Measurements from ENCODE around the gene RNF149. TPM values are rescaled to one million over a fixed set of nuclear protein-coding genes. Genes with fewer than 3 reads are reported as not detected.

RNF149 gene
- total RNA-seq, 1 donor from 2014 or later = 32.0 TPM

DNA sequence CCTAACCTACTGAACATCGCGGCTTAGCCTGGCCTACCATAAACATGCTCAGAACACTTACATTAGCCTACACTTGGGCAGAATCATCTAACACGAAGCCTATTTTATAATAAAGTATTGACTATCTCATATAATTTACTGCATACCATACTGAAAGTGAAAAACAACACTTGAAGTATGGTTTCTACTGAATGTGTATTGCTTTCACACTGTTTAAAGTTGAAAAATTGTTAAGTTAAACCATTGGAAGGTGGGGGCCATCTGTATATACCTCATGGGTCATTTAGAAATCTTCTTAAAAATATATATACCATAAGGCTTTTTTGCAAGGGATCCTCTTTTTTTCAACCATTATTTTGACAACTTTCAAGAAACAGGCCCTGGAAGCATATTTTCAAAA is 16.5 kb downstream of the RNF149 start:
- H3K4me1 Mint-ChIP-seq (ENCODE audit: unreplicated experiment) = no peaks in the 10 kb centered on the region
- no peak overlapping the region for H3K27ac Mint-ChIP-seq (ENCODE audit: unreplicated experiment)
- no peaks in the 10 kb centered on the region for H3K27me3 Mint-ChIP-seq (ENCODE audit: unreplicated experiment)
- H3K9me3 Mint-ChIP-seq (ENCODE audit: unreplicated experiment) = no peaks in the 10 kb centered on the region
- no peak overlapping the region for H3K4me3 Mint-ChIP-seq (ENCODE audit: unreplicated experiment)
- no peak for DNase-seq (ENCODE audit: low spot score)
- H3K36me3 Mint-ChIP-seq (ENCODE audit: low read depth, unreplicated experiment) = no peaks in the 10 kb centered on the region
- no peak for TF ChIP-seq CTCF (IDR thresholded peaks at IDR 0.05; ENCODE audit: unreplicated experiment)

- H3K27me3 Mint-ChIP-seq (ENCODE audit: unreplicated experiment) = no peaks in the 10 kb centered on the region
- no peak for TF ChIP-seq CTCF (IDR thresholded peaks at IDR 0.05; ENCODE audit: unreplicated experiment)
- H3K4me1 Mint-ChIP-seq (ENCODE audit: unreplicated experiment) = no peaks in the 10 kb centered on the region
- no peak overlapping the region for H3K4me3 Mint-ChIP-seq (ENCODE audit: unreplicated experiment)
- no peak for DNase-seq (ENCODE audit: low spot score)
- H3K27ac Mint-ChIP-seq (ENCODE audit: unreplicated experiment) = no peak overlapping the region
- H3K9me3 Mint-ChIP-seq (ENCODE audit: unreplicated experiment) = no peaks in the 10 kb centered on the region
- H3K36me3 Mint-ChIP-seq (ENCODE audit: low read depth, unreplicated experiment) = peaks cover 4% of the 10 kb centered on the region
Observed at GRCh38 chr2:101290711-101291110, 17.8 kb downstream of the RNF149 start.

DNA sequence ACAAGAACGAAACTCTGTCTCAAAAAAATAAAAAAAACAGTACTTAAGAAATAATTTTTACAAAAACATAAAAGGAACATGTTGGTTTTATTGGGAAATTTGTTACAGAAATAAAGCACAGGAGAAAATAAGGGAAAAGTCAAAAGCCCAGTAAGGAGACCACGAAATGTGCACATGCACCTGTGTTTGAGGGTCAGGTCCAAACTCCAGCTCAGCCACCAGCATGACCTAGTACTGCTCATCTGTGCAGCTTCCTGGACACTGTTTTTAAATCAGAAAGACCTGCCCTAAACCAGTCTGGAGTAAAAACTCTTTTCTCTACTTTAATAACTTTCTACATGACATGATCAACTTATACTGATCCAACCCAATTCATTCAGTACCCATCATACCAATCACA is 21.2 kb downstream of the RNF149 start:
- Mint-ChIP-seq H3K36me3 (ENCODE audit: low read depth, unreplicated experiment) (peaks cover 12% of the 10 kb centered on the region), H3K4me1 (ENCODE audit: unreplicated experiment) (no peaks in the 10 kb centered on the region)

GRCh38 chr2:101286684-101287083 is 21.8 kb downstream of the RNF149 start:
- no peak for TF ChIP-seq CTCF (IDR thresholded peaks at IDR 0.05; ENCODE audit: unreplicated experiment)
- H3K9me3 Mint-ChIP-seq (ENCODE audit: unreplicated experiment) = no peaks in the 10 kb centered on the region
- no peaks in the 10 kb centered on the region for H3K27me3 Mint-ChIP-seq (ENCODE audit: unreplicated experiment)

More for the DNA sequence above, 21.2 kb downstream of the RNF149 start:
- TF ChIP-seq CTCF (IDR thresholded peaks at IDR 0.05; ENCODE audit: unreplicated experiment) = no peak
- H3K27me3 Mint-ChIP-seq (ENCODE audit: unreplicated experiment) = no peaks in the 10 kb centered on the region
- no peak overlapping the region for H3K4me3 Mint-ChIP-seq (ENCODE audit: unreplicated experiment)
- no peak for DNase-seq (ENCODE audit: low spot score)
- no peaks in the 10 kb centered on the region for H3K9me3 Mint-ChIP-seq (ENCODE audit: unreplicated experiment)
- no peak overlapping the region for H3K27ac Mint-ChIP-seq (ENCODE audit: unreplicated experiment)

DNA sequence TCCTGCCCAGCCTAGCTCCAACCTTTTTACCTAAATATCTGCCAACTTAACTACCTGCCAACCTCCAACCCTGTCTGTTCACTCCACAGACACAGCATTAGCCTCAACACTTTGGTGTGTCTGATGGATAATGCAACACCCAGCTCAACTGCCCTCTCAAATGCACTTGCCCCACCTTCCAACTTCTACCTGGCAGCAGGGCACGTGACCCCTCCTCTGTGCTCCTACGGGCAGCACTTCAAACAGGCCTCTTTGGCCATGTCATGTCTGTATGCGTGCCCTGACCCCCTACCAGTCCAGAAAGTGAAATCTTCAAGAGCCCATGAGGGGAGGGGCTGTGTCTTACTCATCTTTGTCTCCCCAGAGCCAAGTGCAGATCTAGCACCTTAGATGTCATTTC is 25.5 kb downstream of the RNF149 start:
- no peaks in the 10 kb centered on the region for H3K9me3 Mint-ChIP-seq (ENCODE audit: unreplicated experiment)
- TF ChIP-seq CTCF (IDR thresholded peaks at IDR 0.05; ENCODE audit: unreplicated experiment) = no peak
- peaks cover 8% of the 10 kb centered on the region for H3K4me1 Mint-ChIP-seq (ENCODE audit: unreplicated experiment)
- no peaks in the 10 kb centered on the region for H3K27me3 Mint-ChIP-seq (ENCODE audit: unreplicated experiment)
- no peak for DNase-seq (ENCODE audit: low spot score)
- no peak overlapping the region for H3K27ac Mint-ChIP-seq (ENCODE audit: unreplicated experiment)
- peaks cover 29% of the 10 kb centered on the region for H3K36me3 Mint-ChIP-seq (ENCODE audit: low read depth, unreplicated experiment)
- H3K4me3 Mint-ChIP-seq (ENCODE audit: unreplicated experiment) = no peak overlapping the region

More at GRCh38 chr2:101286684-101287083, 21.8 kb downstream of the RNF149 start:
- Mint-ChIP-seq H3K36me3 (ENCODE audit: low read depth, unreplicated experiment) (peaks cover 18% of the 10 kb centered on the region), H3K4me1 (ENCODE audit: unreplicated experiment) (no peaks in the 10 kb centered on the region), H3K4me3 (ENCODE audit: unreplicated experiment) (no peak overlapping the region), H3K27ac (ENCODE audit: unreplicated experiment) (no peak overlapping the region)
- no peak for DNase-seq (ENCODE audit: low spot score)

Data from endothelial cell (in vitro differentiated cells).